Measurements from ENCODE around the gene DMD.

Gene DMD

GRCh38 chrX:31921236-31921635, 1290.1 kb downstream of the DMD start:
- no peak for TF ChIP-seq CTCF (IDR thresholded peaks at IDR 0.05; ENCODE audit: low read depth, low read length)
- no peak overlapping the region for H3K4me3 ChIP-seq (ENCODE audit: low read depth, low read length)

- TF ChIP-seq CTCF (IDR thresholded peaks at IDR 0.05; ENCODE audit: low read depth, low read length), result no peak
- H3K4me3 ChIP-seq (ENCODE audit: low read depth, low read length), result no peak overlapping the region
Measured at GRCh38 chrX:31909850-31910572, 1301.3 kb downstream of the DMD start.

- H3K4me3 ChIP-seq (ENCODE audit: low read depth, low read length), result no peak overlapping the region
- TF ChIP-seq CTCF (IDR thresholded peaks at IDR 0.05; ENCODE audit: low read depth, low read length), result no peak
Measured at GRCh38 chrX:31894152-31894551, 1317.2 kb downstream of the DMD start.

- H3K4me3 ChIP-seq (ENCODE audit: low read depth, low read length), result no peak overlapping the region
- no peak for TF ChIP-seq CTCF (IDR thresholded peaks at IDR 0.05; ENCODE audit: low read depth, low read length)
Measured at GRCh38 chrX:31893525-31893924, 1317.8 kb downstream of the DMD start.

- no peak for TF ChIP-seq CTCF (IDR thresholded peaks at IDR 0.05; ENCODE audit: low read depth, low read length)
- H3K4me3 ChIP-seq (ENCODE audit: low read depth, low read length), result no peak overlapping the region
Measured at GRCh38 chrX:31889088-31889487, 1322.3 kb downstream of the DMD start.

GRCh38 chrX:31884535-31884934, 1326.8 kb downstream of the DMD start:
- TF ChIP-seq CTCF (IDR thresholded peaks at IDR 0.05; ENCODE audit: low read depth, low read length), result no peak
- no peak overlapping the region for H3K4me3 ChIP-seq (ENCODE audit: low read depth, low read length)

- no peak for TF ChIP-seq CTCF (IDR thresholded peaks at IDR 0.05; ENCODE audit: low read depth, low read length)
- no peak overlapping the region for H3K4me3 ChIP-seq (ENCODE audit: low read depth, low read length)
Measured at GRCh38 chrX:31872007-31872406, 1339.3 kb downstream of the DMD start.

Data from WI38 (cell line).